HG03139 (cell line): ENCODE measurements around the gene COMMD7.
"Not testable (repeated sequence)": the region's sequence is repeated elsewhere in the genome, so short reads cannot be mapped to it uniquely, and the experiment has no call there.

ENCODE experiments used
- ATAC-seq: cut with Tn5 transposase; IDR thresholded peaks from one replicate; pipeline ENCODE4 v1.9.1; 2021; ENCODE audit not compliant: unreplicated experiment

Gene COMMD7

DNA sequence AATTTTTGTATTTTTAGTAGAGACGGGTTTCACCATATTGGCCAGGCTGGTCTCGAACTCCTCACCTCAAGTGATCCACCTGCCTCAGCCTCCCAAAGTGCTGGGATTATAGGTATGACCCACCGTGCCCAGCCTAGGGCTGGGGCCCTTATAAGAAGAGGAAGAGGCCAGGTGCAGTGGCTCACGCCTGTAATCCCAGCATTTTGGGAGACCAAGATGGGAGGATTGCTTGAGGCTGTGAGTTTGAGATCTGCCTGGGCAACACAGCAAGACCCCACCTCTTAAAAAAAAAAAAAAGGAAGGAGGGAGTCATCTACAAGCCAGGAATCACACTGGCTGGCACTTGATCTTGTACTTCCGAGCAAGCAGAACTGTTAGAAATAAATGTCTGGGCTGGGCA is 13.9 kb downstream of the COMMD7 start:
- ATAC-seq = not testable (repeated sequence)

DNA sequence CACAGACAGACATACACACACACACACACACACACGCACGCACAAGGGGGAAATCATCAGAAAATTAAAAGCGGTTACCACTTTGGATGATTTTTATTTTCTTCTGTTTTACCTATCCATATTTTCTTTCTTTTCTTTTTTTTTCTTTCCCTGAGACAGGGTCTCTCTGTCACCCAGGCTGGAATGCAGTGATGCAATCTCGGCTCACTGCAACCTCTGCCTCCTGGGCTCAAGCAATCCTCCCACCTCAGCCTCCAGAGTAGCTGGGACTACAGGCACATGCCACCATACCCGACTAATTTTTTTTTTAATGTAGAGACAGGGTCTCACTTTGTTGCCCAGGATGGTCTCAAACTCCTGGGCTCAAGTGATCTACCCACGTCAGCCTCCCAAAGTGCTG is 14.8 kb downstream of the COMMD7 start:
- ATAC-seq = not testable (repeated sequence)

DNA sequence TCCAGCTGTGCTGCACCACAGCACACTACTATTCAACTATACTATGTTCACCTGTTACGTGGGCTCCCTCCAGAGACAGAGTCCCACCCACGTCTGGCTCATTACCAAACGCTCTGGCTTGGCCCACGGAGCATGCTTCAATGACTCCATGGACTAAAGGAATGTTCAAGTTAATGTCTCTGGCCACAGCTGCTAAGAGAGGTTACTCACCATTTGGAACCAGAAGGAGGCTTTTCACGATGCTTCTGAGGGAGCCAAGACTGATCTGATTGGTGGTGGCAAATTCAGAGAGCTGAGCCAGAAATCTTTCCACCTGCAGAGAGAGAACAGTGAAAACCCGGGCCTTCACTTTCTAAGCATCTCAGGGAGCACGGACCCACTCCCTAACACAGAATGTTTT is 15.6 kb downstream of the COMMD7 start:
- ATAC-seq = no peak

- no peak for ATAC-seq
These were observed 24.4 kb downstream of the COMMD7 start for GRCh38 chr20:32718749-32719348.

GRCh38 chr20:32711346-32711745 is 31.9 kb downstream of the COMMD7 start:
- no peak for ATAC-seq

GRCh38 chr20:32709632-32710121 is 33.6 kb downstream of the COMMD7 start:
- ATAC-seq = no peak

GRCh38 chr20:32709029-32709631 is 34.1 kb downstream of the COMMD7 start:
- not testable (repeated sequence) for ATAC-seq

DNA sequence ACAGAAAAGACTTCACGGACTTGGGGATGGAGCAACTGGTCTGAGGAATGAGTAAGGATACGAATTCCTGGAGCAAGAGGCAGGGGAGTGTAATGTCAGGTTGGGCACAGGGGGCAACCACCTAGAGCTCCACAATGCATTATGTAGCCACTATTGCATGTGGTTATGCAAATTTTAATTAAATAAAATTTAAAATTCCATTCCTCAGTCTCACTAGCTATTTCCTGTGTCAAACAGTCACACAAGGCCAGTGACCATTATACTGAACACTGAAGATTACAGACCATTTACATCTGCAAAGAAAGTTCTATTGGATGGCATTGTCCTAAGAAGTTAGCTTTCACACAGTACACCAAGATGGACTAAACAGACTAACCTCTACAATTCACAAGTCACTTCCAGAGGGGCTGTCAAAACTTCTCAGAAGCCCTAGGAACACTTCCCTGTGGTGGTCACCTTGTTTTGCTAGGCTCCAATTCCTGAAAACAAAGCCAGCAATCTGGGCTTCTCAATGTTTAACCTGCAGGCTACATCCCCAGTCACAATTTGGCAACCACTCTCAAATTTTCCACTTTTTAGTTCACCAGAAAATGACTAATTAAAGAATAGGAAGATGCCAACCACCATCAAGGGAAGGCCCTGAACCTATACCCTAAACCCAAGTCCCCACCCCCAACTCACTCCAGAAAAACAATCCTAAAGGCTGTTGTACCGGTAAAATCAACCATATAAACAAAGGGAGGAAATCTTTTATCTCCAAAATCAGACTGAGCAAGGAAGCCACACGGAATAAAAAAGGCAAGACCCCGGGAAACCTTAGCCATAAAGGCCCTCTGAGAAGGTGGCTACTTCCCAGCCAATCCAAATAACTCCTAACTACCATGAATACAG is 35.3 kb downstream of the COMMD7 start:
- no peak for ATAC-seq

DNA sequence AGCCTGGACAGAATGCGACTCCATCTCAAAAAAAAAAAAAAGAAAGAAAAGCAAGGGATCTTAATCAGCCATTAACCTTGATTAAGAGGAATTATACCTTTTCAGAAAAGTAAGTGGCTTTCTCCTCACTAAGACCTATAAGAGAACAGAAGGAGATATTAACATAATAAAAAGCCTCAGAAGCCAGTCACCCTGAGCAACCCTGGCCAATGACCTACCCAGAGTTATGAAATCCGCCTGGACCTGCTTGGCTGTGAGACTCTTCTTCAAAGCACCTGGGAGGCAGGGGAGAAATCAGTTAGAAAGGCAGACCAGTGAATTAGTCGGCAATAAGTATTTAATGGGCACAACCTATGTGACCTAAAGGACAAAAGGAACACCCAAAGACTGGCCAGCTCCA is 36.8 kb downstream of the COMMD7 start:
- ATAC-seq = no peak

DNA sequence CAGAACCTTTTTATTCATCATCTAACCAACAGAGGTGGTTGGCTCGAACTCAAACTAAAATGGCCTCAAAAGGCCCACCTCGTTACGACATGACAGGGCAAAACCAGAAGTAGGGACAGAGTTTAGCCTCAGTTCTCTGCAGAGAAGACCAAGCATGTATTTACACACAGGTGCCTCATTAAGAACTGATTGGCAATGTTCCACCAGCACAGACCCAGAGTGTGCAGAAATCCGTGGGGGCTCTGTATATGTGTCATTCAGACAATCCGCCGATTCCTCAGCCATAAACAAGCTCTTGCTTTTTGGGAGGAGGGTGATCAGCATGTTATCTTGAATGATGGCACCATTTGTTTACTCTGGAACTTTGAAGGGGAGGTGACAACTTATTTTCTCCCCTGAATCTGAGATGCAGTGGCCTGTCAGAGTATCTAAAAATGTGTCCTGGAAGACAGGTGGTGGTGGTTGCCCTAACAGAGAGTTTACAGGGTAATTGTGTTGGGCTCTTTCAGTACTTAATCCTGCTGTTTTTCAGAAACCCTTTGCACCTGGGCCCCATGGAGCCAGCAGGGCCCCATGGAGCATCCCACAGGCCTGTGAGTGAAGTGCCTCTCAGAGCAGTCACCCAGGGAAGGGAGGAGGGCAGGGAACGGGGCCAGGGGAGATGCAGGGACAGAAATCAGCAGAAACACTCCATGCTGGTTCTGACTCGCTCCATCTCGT is 40.4 kb downstream of the COMMD7 start:
- no peak for ATAC-seq

- no peak for ATAC-seq
These were observed 45.7 kb downstream of the COMMD7 start for GRCh38 chr20:32697608-32698007.

- no peak for ATAC-seq
These were observed 48.2 kb downstream of the COMMD7 start for GRCh38 chr20:32695089-32695488.

DNA sequence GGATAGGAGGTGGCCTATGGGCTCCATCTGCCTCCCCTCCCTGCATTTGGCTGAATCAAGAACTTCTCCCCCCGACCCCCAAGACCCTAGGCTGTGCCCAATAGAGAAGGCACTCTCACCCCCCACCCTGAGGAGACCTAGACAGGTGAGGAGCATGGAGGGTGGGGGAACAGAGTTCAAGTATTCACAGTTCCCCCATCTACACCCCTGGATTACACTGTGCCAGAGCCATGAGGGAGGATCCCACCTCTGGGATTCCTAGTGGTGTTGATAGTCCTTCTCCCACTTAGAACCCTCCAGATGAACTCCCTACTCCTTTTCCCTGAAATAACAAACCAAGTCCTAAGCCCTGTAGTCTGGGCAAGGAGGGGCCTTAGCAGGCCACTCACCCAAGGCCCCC is 54.3 kb downstream of the COMMD7 start:
- ATAC-seq = not testable (repeated sequence)

DNA sequence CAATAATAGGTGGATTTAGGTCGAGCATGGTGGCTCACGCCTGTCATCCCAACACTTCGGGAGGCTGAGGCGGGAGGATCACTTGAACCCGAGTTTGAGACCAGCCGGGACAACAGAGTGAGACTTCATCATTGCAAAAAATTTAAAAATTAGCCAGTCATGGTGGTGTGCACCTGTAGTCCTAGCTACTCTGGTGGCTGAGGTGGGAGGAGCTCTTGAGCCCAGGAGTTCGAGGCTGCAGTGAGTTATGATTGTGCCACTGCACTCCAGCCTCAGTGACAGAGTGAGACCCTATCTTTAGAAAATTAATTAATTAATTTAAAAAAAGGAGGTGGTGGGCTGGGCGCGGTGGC is 56.1 kb downstream of the COMMD7 start:
- ATAC-seq = no peak

DNA sequence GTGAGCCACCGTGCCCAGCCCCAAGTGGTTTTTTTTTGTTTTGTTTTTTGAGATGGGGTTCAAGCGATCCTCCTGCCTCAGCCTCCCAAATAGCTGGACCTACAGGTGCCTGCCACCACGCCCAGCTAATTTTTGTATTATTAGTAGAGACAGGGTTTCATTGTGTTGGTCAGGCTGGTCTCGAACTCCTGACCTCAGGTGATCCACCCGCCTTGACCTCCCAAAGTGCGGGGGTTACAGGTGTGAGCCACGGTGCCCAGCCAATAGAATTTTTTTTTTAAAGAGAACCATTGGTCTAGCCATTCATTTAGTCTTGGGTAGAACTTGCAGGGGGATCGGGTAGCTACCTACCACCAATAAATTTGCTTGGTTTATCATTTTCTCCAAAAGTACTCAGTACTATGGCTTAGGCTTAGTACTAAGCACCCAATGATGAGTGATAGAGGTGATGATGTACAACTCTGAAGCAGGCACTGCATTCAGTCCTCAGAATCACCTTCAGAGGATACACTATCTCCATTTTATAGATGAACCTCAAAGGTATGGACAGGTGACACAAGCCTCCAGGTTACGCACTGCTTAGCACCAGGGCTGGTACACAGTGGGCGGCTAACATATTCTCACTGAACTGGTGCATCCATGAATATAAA is 56.6 kb downstream of the COMMD7 start:
- no peak for ATAC-seq

GRCh38 chr20:32685541-32686529 is 57.4 kb downstream of the COMMD7 start:
- ATAC-seq = no peak

DNA sequence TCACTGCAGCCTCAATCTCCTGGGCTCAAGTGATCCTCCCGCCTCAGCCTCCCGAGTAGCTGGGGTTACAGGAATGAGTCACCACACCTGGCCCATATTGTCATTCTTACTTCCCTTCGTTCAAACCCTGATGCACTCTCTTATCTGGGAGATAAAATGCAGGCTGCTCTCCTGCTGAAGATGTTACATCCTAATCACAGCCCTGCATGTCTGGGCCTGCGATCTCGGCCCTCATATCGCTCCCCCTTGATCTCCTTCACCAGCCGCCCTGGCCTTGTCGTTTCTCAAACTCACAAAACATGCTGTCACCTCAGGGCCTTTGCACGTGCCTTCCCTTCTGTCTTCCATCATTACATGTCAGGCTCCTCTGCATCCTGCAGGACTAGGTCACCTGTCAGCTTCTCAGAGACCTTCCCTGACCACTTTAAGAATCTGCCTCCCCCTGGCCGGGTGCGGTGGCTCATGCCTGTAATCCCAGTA is 60.7 kb downstream of the COMMD7 start:
- ATAC-seq = no peak

DNA sequence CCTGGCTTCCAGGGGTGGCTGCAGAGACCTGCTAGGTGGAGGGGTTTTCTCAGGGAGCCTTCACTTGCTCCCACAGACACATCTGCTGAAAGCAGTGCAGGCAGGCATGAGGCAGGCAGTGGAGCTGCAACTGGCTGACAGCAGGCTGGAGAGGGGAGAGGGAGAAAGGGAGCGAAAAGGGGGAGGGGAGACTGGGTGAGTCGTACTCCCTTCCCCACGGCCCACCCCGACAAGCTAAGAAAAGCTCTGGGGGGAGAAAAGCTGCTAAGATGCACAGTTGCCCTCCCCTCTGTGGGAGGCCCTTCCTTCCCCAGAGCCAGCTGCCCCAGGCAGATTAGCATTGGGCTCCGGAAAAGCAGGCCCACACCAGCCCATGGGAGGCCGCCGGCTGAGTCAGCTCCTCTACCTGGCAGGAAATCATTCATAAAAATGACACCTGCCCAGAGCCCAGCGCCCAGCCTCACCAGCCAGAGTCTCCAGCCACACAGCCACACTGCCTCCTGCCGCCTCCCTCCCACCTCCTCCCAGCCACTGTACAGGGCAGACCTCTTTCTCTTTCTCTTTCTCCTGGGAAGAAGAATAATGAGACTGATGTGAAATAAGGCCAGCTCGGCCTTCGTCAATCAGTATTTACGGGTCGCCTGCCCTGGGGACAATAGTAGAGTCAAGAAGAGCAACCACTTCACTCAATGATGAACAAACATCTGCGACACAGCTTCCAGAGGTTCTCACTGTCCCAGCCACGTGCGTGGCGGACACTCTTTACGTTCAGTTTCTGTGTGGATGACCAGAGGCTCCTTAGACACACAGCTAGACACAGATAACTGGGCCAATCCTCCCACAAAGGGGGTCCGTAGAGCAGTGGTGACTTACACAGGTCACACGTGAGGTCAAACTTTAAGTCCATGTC is 61.8 kb downstream of the COMMD7 start:
- ATAC-seq = no peak
